Brain pericyte (primary cell): ENCODE results near the gene FIGNL1.
"Not testable (repeated sequence)": the region's sequence is repeated elsewhere in the genome, so short reads cannot be mapped to it uniquely, and the experiment has no call there.

Source experiments
- DNase-seq: peaks from one replicate; pipeline ENCODE4 v3.0.0-alpha.2; 2012; ENCODE audit warnings: low read depth, low spot score

FIGNL1 gene

DNA sequence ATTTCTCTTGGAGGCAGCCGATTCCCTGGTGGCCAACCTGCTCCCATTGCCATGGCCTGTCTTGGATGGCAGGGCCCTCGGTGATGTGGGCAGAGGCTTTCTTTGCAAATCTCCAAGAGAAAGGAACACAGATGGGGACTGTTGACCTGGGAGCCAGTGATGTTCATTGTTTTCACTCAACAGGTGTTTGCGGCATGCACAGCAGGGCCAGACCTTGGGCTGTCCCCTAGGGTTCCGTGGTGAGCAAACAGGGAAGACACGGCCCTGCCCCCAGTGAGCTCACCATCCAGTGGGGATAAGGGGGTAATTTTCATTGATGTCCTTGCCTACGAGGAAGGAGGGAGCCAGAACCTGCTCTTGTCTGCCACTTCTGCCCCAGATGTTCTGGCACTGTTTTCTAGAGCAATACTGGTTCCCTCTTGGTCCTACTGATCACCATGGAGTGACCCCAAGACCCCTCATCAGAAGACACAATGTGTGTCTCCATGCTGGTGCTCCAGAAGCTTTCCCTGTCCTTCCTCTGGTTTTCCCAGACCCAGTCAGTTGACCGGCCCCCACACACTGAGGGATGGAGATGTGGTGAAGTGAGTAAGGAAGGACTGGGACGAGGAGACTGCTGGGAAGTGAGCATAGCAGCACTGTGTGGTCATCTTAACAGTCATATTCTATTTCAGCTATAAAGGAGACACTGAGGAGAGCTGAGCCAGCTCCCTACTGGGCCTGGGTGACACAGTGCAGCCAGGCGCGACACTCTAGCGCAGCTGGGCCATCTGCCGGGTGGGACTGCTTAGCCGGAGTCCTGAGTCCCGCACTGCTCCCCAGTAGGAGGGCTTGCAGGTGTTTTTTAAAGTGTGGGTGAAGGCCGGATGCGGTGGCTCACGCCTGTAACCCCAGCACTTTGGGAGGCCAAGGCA lies 20.4 kb upstream of the FIGNL1 start:
- DNase-seq = no peak

DNA sequence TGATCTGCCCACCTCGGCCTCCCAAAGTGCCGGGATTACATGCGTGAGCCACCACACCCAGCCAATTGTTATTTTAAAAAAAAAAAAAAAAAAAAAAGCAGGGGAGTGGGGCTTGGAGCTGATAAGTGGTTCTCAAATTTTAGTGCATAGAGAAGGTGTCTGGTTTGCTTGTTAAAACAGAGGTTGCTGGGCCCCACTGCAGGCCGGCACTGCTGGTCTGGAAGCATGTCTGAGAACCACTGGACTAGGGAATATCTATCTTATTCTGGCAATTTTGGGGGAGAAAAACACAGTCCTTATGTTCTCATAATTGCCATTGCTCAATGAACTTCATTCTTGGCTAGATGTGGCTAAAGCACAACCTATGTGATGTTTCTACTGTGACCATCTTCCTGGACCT lies 19.0 kb upstream of the FIGNL1 start:
- DNase-seq = no peak

DNA sequence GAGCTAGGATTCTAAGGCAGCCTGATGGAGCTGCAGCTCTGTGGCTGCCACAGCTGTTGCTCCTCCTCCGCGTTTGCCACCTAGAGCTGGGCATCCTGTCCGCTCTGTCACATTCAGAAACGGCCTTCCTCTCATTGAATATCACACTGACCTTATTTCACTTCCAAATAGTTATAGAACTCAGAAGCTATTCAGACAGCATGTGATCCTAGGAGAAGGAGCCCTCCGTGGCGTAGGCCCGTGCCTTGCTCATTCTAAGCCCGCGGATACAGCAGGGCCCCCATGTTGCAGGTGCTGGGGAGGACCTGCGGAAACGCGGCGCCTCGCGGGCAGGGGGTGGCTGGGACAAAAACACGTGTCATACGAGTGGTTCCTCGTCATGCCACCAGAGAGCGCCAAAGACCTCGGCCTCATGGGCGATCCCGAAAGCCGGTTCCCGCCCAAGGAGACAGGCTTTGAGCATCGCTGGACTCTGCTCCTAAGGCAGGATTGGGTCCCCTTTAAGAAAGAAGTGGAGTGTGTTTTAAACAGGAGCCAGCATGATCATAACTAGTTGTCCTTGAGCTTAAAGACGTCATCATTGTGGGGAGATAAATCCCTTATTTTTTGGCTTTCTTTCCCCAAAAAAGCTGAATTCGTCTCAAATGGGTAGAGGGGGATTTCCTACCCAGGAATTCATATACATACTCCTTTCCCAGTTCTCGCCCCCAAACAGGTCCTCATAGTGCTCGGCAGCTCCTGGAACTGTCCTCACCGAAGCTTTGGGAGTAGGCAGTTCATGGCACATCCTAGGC lies 17.9 kb upstream of the FIGNL1 start:
- DNase-seq = no peak

DNA sequence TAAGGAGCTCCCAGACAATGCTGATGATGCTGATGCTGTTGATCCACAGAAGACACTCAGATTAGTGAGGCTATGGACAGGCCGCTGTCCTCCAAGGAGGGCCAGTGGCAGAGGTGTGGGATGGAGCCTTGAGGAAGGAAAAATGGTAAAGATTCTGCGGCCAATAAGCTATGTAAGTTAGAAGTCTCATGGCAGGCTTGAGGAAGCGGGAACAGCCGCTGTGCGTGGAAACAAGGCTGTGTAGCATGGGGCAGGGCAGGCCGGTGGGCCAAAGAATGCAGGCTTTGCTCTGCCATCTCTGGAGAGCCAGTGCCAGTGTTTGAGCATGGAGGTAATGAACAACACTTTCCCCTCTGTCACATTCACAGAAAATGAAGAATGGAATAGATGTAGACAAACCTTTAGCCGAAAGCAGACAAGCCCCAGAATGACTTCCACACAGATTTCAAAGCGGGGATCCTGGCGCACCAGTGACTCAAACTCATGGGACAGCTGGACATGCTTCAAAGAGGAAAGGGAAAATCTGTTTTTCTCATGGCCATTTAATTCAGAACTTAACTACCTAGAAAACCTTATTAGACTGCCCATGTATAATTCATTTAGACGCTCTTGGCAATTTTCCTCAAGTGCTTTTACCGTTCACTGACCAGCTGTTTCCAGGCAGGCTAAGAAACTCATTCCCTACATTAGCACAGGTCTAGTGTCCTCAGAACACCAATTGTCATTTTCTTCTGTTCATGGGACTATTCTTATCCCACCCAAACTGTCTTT lies 16.9 kb upstream of the FIGNL1 start:
- DNase-seq = no peak

DNA sequence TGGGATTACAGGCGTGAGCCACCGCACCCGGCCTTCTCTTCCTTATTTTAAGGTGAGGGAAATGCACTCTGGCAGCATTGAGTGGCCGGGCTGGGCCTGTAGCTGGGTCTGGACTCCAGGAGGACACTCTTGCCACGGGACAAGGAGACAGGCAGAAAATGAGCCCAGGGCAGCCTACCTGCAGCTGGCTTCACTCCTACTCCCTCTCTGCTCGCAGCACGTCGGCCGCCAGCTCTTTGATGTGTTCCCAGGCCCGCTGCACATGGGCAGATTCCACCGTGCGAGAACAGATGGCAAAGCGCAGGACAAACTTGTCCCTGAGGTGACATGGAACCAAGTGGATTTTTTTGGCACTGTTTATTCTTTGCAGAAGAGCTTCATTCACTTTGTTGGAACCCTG lies 12.9 kb upstream of the FIGNL1 start:
- no peak for DNase-seq

DNA sequence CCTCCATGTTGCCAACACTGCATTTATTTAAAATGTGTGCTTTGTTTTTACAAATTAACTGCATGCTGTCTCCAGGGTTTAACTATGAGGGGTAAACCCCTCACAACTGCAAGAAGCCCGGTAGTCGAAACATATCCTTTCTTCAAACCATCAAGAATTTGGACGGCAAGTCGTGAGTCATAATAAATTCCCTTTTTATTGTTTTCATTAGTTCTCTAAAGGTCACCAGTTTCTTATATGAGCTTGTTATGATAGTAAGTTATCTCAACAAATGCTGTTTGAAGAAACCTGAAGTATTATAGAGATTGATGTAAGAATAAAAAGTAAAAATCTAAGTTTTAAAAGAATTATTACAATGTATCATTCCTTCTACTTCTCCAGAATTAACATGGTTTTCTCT lies 12.2 kb upstream of the FIGNL1 start:
- no peak for DNase-seq

DNA sequence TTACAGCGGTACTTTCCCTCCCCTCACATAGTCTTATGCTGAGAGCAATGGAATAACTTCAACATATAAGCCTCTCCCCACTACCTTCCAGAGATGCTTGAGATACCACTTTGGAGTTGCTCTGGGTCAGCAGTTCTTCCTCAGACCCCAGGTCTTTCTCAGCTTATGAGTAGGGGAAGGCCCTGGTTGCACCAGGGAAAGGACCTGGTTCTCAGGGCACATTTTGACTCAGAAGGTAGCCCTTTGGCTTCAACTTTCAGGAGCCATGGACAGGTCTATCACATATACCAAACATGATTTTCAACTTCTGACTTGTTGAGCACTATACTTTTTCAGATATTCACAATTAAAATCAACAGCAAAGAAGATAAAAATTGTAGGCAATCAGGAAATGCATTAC lies 11.5 kb upstream of the FIGNL1 start:
- no peak for DNase-seq

DNA sequence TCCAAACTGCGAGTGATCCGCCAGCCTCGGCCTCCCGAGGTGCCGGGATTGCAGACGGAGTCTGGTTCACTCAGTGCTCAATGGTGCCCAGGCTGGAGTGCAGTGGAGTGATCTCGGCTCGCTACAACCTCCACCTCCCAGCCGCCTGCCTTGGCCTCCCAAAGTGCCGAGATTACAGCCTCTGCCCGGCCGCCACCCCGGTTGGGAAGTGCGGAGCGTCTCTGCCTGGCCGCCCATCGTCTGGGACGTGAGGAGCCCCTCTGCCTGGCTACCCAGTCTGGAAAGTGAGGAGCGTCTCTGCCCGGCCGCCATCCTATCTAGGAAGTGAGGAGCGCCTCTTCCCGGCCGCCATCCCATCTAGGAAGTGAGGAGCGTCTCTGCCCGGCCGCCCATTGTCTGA lies 9.0 kb upstream of the FIGNL1 start:
- DNase-seq = not testable (repeated sequence)

DNA sequence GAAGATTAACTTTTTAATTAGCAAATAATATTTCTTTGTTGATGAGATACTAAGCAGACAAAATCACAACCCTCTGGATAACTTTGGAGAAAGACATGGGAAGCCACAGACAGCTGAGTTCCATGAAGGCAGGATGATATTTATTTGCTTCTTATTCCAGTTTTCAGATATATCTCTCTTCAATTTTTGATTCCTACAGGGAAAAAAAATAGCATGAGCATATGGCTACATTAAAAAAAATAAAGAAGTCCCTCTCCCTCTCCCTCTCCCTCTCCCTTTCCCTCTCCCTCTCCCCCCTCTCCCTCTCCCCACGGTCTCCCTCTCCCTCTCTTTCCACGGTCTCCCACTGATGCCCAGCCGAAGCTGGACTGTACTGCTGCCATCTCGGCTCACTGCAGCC lies 8.5 kb upstream of the FIGNL1 start:
- not testable (repeated sequence) for DNase-seq

DNA sequence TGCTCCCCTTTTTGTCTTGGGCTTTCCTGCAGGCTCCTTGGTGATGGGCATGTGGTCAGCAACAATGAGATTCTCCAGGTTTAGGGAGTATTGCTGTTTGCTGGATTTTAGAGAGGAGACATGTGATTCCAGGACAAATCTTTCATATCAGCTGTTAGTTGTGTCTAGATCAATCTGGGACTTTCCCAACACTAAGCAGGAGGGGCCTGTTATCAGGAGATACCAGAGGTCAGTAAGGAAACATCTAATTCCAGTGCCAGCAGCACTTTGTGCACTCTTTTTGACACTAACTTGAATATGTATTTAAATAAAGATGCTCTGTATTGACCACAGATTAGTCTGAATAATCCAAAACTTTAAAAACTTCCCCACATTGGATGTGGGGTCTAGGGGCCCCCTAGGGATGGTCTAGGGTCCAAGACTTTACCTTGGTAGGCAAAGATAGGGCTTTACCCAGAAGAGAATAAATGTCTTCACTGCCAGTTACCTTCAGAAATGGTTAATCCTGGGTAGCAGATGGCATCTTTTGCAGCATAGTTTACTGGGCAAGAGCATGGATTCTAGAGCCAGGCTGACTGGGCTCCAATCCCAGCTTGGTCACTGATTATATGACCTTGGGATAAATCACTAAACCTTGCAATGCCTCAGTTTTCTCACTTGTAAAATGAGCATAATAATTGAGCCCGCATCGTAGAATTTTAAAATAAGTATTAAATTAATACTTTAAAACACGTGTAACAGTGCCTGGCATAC lies 6.4 kb upstream of the FIGNL1 start:
- no peak for DNase-seq

DNA sequence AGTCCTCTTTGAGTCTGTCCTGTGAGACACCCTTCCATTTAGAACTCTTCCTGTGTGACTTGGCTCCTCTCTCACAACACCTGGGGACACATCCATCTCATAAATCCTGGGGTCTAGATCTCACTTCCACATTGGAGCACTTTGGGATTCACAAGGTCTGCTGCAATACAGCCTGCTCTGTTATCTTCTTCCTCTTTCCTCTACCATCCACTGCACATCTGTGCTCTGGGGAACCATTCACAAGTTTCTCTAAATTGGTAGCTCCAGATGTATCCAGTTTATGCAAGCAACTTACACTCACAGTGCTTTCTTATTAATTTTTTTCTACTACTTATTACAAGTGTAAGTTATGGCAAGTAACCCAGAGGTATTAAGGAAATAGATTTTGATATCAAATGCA lies 5.5 kb upstream of the FIGNL1 start:
- DNase-seq = no peak

DNA sequence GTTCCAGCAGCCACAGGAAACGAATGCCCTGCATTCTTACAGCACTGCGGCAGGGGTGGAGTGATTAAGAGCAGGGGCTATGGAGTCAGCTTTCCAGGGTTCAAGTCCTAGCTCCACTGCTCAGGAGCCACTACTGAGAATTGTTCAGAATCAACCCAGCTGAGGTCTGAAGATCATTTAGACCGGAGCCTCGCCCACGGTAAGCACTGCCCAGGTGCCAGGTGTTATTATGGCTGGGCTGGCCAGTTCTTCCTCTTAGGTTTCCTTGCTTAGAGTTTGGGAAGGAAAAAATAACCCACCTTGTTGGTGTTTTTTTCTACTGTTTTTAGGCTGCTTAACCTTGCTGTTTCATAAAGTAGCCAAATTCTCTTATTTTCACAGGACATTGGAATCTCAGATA lies 4.8 kb upstream of the FIGNL1 start:
- no peak for DNase-seq

DNA sequence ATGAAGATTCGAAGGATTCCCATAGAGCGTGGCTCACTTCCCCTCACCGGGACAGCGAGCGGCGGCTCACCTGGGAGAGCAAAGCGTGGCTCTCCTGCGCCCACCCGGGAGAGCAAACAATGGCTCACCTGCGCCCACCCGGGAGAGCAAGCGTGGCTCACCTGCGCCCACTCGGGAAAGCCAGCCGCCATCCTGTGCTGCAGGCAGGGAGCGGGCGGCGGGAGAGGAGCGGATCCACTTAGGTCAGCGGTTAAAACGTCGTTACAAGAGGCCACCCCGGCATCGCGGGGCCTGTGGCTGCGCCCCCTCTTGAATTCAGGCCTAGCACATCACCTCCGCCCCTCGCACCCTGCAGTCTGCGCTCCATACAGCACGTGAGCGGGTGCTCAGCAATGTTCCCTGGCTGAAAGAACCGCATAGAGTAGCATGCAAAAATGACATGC lies 461 bp upstream of the FIGNL1 start:
- DNase-seq = no peak

DNA sequence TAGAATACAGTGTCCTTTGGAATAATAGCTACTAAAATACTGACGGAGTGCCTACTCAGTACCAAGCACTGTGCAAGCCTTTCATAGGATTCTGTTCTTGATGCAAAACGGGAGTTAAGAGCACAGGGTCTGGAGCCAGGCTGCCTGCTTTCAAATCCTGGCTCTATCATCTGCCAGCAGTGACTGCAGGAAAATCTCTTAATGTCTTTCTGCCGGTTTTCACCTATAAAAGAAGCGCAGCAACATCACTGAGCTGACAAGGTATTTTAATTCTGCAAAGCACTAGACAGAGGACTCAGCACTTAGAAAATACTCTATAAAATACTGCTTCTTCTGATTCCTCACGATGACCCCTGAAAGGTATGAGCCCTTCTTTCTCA lies 659 bp downstream of the FIGNL1 start:
- DNase-seq = no peak

DNA sequence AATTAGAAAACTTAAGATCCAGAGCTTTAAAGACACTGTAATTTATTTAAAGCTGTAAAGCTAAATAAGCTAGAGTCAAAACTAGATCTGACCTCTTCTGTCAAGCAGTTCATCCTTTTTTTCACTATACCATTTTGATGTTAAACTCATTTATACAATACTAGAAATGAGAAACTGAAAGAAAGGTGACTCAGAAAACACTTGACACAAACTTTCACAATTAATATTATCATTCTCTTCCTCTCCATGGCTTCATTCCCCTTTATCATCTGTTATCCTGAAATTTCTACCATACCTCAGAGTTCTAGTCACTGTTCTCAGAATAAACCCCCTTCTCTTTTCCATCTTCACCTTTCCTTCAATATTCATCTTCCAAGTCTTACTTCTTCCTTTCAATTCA lies 1.3 kb downstream of the FIGNL1 start:
- DNase-seq = no peak

DNA sequence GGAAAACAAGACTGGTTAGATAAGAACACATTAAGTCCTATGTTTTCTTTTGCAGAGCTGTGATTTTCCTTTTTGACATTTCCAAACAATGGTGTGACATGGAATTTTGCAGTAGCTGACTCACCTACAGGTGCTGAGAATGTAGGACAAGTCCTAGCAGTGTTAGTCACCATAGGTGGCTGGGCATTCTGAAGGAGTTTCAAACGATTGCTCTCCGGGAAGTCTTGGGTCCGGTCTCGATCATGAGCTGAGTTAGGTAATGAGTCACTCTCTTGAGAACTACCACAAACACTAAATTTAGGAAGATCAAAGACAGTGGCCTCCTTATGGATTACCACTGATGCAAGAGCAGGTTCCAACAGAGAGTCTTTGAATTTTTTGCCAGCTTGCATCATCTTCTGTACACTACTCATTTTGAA lies 3.6 kb downstream of the FIGNL1 start:
- no peak for DNase-seq

DNA sequence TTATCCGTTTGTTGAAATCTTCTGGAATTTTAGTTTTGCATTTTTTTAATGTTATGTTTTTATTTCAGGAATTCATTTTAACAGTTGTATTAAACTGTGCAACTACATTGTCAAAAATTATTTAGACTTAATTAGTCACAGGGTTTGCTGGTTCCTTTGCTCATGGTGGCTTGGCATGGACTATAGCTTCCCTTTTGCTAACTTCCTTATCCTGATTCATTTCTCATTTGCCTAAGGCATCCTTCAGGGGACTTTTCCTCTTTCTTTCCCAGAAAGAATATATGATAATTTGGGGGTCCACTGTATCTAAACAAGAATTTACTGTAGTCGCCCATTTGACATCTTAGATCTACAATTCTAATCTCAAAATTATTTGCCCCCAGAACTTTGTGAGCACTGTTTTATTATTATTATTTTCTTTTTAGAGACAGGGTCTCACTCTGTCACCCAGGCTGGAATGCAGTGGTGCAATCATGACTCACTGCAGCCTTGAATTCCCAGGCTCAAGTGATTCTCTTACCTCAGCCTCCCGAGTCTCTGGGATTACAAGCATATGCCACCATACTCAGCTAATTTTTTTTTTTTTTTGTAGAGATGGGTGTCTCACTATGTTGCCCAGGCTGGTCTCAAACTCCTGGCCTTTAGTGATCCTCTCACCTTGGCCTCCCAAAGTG lies 13.9 kb downstream of the FIGNL1 start:
- DNase-seq = no peak

DNA sequence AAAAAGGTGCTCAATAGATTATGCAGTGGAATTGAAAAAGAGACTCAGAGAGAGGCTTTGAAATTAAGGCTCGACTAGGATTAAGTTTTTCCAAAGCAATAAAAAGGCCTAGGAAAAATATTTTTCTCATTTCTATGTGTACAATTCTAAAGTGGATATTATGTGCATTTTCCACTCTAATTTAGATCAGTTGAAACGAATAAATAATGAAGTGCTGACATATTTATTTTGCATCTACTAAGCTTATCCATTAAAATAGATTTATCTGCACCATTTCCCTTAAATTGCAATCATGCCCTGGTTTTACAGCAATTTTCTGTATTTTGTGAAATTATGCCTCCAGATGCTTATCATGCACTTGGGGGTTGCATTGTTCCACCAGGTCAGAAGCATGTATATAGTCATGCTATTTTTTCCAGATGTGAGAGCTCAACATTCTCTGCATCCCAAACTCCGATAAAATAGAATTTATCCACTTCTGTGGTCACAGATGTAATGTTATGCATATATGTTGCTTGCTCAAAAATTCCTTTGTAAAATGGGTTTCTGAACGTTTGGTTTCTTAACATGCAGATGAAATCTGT lies 18.3 kb downstream of the FIGNL1 start:
- DNase-seq = no peak

DNA sequence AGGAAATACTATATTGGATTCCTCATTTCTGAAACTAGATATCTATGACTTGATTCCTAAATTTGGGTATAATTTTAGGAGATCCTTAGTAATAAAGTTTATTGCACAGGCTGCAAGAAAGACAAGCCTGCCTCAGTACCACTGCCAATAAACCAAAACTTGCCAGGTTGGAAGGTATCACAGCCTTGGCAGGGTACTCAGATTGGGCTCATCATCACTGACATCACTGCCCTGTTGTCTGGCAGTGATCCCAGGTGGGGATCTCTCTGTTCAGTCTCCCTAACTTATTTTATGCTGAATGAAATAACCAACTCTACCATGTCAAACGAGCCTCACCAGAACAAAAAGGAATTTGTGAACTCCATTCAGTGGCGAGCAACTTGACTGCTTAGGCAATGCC lies 18.8 kb downstream of the FIGNL1 start:
- no peak for DNase-seq

DNA sequence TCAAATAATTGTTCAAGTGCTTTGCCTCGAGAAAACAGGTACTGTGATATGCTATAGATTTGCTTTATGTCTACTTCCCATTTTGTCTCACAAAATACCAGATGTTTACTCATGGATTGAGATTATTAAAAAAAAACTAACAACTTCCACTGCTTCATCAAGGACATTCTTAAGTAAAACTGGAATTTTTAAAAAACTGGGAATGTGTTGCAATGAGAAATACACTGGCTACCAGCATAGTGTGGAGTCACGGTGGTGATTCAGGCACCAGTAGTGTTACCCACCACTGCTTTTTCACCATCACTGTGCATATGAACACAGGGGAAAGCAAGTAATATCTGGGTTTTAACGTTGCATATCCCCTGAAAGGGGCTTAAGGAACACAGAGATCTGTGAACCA lies 21.2 kb downstream of the FIGNL1 start:
- DNase-seq = no peak
